H9 (cell line): ENCODE measurements around the gene ERP27. TPM values are rescaled to one million over a fixed set of nuclear protein-coding genes. Genes with fewer than 3 reads are reported as not detected.

ENCODE experiments used
- DNase-seq: peaks from one replicate; pipeline ENCODE4 v3.0.0-alpha.2; 2017
- H2AFZ ChIP-seq: one replicate; pipeline ENCODE4 v1.6.1; 2013; ENCODE audit warnings: mild to moderate bottlenecking, low read length, control low read depth, moderate library complexity
- H2AK5ac ChIP-seq: 2 replicates; pipeline ENCODE4 v1.6.1; 2013; ENCODE audit warnings: low read length, control low read depth, mixed read lengths; ENCODE audit not compliant: insufficient read length
- H2BK120ac ChIP-seq: one replicate; pipeline ENCODE4 v1.6.1; 2013; ENCODE audit warnings: low read depth, mild to moderate bottlenecking, low read length, control low read depth, inconsistent platforms; ENCODE audit not compliant: poor library complexity, severe bottlenecking
- H2BK12ac ChIP-seq: 2 replicates; pipeline ENCODE4 v1.6.1; 2013; ENCODE audit warnings: low read length, control low read depth, mixed read lengths, low read depth; ENCODE audit not compliant: insufficient read length
- H2BK15ac ChIP-seq: 2 replicates; pipeline ENCODE4 v1.6.1; 2013; ENCODE audit warnings: low read depth, low read length, control low read depth
- H2BK20ac ChIP-seq: one replicate; pipeline ENCODE4 v1.6.1; 2013; ENCODE audit warnings: low read depth, mild to moderate bottlenecking, low read length, control low read depth, inconsistent platforms; ENCODE audit not compliant: poor library complexity, severe bottlenecking
- H2BK5ac ChIP-seq: 2 replicates; pipeline ENCODE4 v1.6.1; 2013; ENCODE audit warnings: low read length, control low read depth, mixed read lengths; ENCODE audit not compliant: insufficient read length
- H3K14ac ChIP-seq: 2 replicates; pipeline ENCODE4 v1.6.1; 2013; ENCODE audit warnings: low read length, control low read depth; ENCODE audit not compliant: insufficient read depth
- H3K18ac ChIP-seq: 2 replicates; pipeline ENCODE4 v1.6.1; 2013; ENCODE audit warnings: low read depth, mild to moderate bottlenecking, mixed read lengths, low read length, control low read depth; ENCODE audit not compliant: insufficient read length
- H3K23ac ChIP-seq: 2 replicates; pipeline ENCODE4 v1.6.1; 2013; ENCODE audit warnings: low read length, control low read depth, mixed read lengths, low read depth; ENCODE audit not compliant: insufficient read length
- H3K23me2 ChIP-seq: 2 replicates; pipeline ENCODE4 v1.6.1; 2013; ENCODE audit warnings: low read depth, mild to moderate bottlenecking, mixed read lengths, low read length, control low read depth; ENCODE audit not compliant: insufficient read length, poor library complexity, severe bottlenecking
- H3K27ac ChIP-seq: 2 replicates; pipeline ENCODE4 v1.5.1; 2013; ENCODE audit warnings: low read length, control low read depth, mixed read lengths, low read depth; ENCODE audit not compliant: insufficient read length
- H3K27me3 ChIP-seq: 2 replicates; pipeline ENCODE4 v1.6.1; 2013; ENCODE audit warnings: low read length, control low read depth, inconsistent platforms; ENCODE audit not compliant: insufficient read depth
- H3K4ac ChIP-seq: 2 replicates; pipeline ENCODE4 v1.6.1; 2013; ENCODE audit warnings: low read depth, mild to moderate bottlenecking, control low read depth, inconsistent platforms, low read length, moderate library complexity
- H3K4me1 ChIP-seq: 2 replicates; pipeline ENCODE4 v1.6.1; 2013; ENCODE audit warnings: low read length, control low read depth, inconsistent platforms; ENCODE audit not compliant: insufficient read depth
- H3K4me2 ChIP-seq: 2 replicates; pipeline ENCODE4 v1.6.1; 2013; ENCODE audit warnings: low read length, control low read depth, mixed read lengths; ENCODE audit not compliant: insufficient read length, insufficient read depth
- H3K56ac ChIP-seq: 2 replicates; pipeline ENCODE4 v1.6.1; 2013; ENCODE audit warnings: low read depth, mild to moderate bottlenecking, mixed read lengths, low read length, control low read depth; ENCODE audit not compliant: insufficient read length
- H3K79me1 ChIP-seq: 2 replicates; pipeline ENCODE4 v1.6.1; 2013; ENCODE audit warnings: low read depth, mild to moderate bottlenecking, moderate library complexity, low read length, control low read depth, inconsistent platforms; ENCODE audit not compliant: insufficient read depth, poor library complexity, severe bottlenecking
- H3K79me2 ChIP-seq: 2 replicates; pipeline ENCODE4 v1.6.1; 2013; ENCODE audit warnings: low read length, control low read depth, inconsistent platforms; ENCODE audit not compliant: insufficient read depth
- H3K9ac ChIP-seq: 2 replicates; pipeline ENCODE4 v1.6.1; 2013; ENCODE audit warnings: low read length, control low read depth, mixed read lengths; ENCODE audit not compliant: insufficient read length; ENCODE audit errors: extremely low read depth
- H3K9me3 ChIP-seq: one replicate; pipeline ENCODE4 v1.6.1; 2013; ENCODE audit warnings: low read depth, low read length, inconsistent platforms; ENCODE audit not compliant: control insufficient read depth
- H3T11ph ChIP-seq: one replicate; pipeline ENCODE4 v1.6.1; 2013; ENCODE audit warnings: mild to moderate bottlenecking, low read length, control low read depth, inconsistent platforms
- H4K20me1 ChIP-seq: one replicate; pipeline ENCODE4 v1.6.1; 2013; ENCODE audit not compliant: control insufficient read depth, insufficient read length, insufficient read depth
- H4K5ac ChIP-seq: 2 replicates; pipeline ENCODE4 v1.6.1; 2013; ENCODE audit warnings: low read depth, mild to moderate bottlenecking, mixed read lengths, low read length, control low read depth; ENCODE audit not compliant: insufficient read length
- H4K8ac ChIP-seq: replicated peaks from 2 replicates; pipeline ENCODE4 v1.6.1; 2013; ENCODE audit warnings: low read length, control low read depth, mixed read lengths, low read depth; ENCODE audit not compliant: insufficient read length
- H4K91ac ChIP-seq: 2 replicates; pipeline ENCODE4 v1.6.1; 2013; ENCODE audit warnings: low read depth, mild to moderate bottlenecking, moderate library complexity, mixed read lengths, low read length, control low read depth; ENCODE audit not compliant: insufficient read length
- H3K27ac Mint-ChIP-seq, 3 experiments: 2 replicates in 2 of 3; 3 replicates in 1 of 3; pipeline ENCODE4 v1.8.0; 2020 to 2021; ENCODE audit warnings: mixed read lengths in 3 of 3, mild to moderate bottlenecking in 1 of 3, moderate library complexity in 1 of 3
- H3K27me3 Mint-ChIP-seq: 2 replicates; pipeline ENCODE4 v1.8.0; 2021; ENCODE audit warnings: low read depth, mild to moderate bottlenecking, moderate library complexity, mixed read lengths
- H3K36me3 Mint-ChIP-seq, 3 experiments: 2 replicates in 2 of 3; 3 replicates in 1 of 3; pipeline ENCODE4 v1.8.0; 2020 to 2021; ENCODE audit warnings: low read depth in 3 of 3, mixed read lengths in 3 of 3; ENCODE audit not compliant: insufficient read depth in 1 of 3
- H3K4me1 Mint-ChIP-seq, 2 experiments: 2 replicates each; pipeline ENCODE4 v1.8.0; 2020; ENCODE audit warnings: mixed read lengths in 2 of 2
- H3K4me3 Mint-ChIP-seq, 2 experiments: 2 replicates in 1 of 2; 3 replicates in 1 of 2; pipeline ENCODE4 v1.8.0; 2020 to 2021; ENCODE audit warnings: mild to moderate bottlenecking in 2 of 2, mixed read lengths in 2 of 2, moderate library complexity in 1 of 2
- H3K9me3 Mint-ChIP-seq, 2 experiments: 2 replicates in 1 of 2; 3 replicates in 1 of 2; pipeline ENCODE4 v1.8.0; 2020; ENCODE audit warnings: mild to moderate bottlenecking in 2 of 2, mixed read lengths in 2 of 2, moderate library complexity in 1 of 2
- WGBS: extraction: QIAGEN DNeasy Blood & Tissue Kit; methylation state at CpG from one replicate; pipeline ENCODE4 v1.1.7; 2013; ENCODE audit warnings: missing lambda C conversion rate, low lambda C conversion rate, mixed read lengths; ENCODE audit not compliant: insufficient read length; ENCODE audit errors: extremely low coverage; 5-methylcytosine and 5-hydroxymethylcytosine counted together
- total RNA-seq: library from RNA; stranded (reverse); gene quantifications from 2 replicates; pipeline ENCODE4 v1.2.1, GENCODE V29; 2021
- TF ChIP-seq, protein P1 (sequence below): fragments of 200-600 bp; sonication (generic); conservative IDR thresholded peaks from 3 replicates; pipeline ENCODE4 v1.8.0; 2021; ENCODE audit warnings: antibody characterized with exemption, mild to moderate bottlenecking

Gene ERP27
- total RNA-seq, 1 experiment from 2014 or later: not detected

DNA sequence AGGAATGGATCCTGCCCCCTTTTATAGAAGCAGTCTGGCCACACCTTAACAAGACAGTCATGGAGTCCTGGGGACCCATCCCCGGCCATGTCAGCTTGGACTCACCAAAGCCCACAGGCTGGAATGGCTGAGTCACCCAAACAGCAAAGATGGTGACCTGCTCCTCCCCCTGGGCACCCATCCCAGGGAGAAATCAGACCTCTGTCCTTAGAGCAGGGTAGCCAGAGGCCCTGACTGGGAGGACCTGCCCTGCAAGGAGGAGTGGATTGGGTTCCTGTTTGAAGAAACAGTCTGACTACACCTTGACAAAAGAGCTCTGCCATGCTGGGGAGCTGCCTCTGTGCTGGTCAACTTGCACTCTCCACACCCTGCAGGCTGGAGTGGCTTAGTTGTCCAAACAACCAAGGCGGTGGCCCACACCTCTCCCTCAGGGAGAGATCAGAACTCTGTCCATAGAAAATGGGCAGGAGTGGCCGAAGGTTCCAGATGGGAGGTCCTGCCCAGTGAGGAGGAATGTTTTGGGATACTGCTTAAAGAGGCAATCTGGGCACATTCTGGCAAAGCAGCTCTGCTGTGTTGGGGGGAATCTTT is 69.3 kb downstream of the ERP27 start:
- no CpG with 5 or more reads among the region's 3 CpGs for WGBS
- Histone ChIP-seq H3K79me2 (no peaks in the 10 kb centered on the region), H3K14ac (no peak overlapping the region), H2BK20ac (no peak overlapping the region), H3K18ac (no peak overlapping the region), H3K23me2 (no peaks in the 10 kb centered on the region), H2BK15ac (no peak overlapping the region), H4K5ac (no peak overlapping the region), H3K9me3 (no peaks in the 10 kb centered on the region), H3T11ph (no peak overlapping the region), H3K23ac (no peak overlapping the region), H3K4me1 (no peaks in the 10 kb centered on the region), H3K27ac (no peak overlapping the region), H4K8ac (no peak overlapping the region), H2AK5ac (no peak overlapping the region), H4K20me1 (no peaks in the 10 kb centered on the region), H2BK5ac (no peak overlapping the region), H2BK12ac (no peak overlapping the region), H4K91ac (no peak overlapping the region), H2AFZ (no peak overlapping the region), H3K79me1 (no peaks in the 10 kb centered on the region), H2BK120ac (no peak overlapping the region), H3K27me3 (no peaks in the 10 kb centered on the region), H3K4ac (no peak overlapping the region), H3K9ac (no peak overlapping the region), H3K56ac (no peak overlapping the region), H3K4me2 (no peak overlapping the region)
- no peak for DNase-seq
- no peak overlapping the region for H3K4me3 Mint-ChIP-seq
- H3K4me1 Mint-ChIP-seq: no peaks in the 10 kb centered on the region
- peaks cover 22 to 24% of the 10 kb centered on the region in 2 experiments for H3K9me3 Mint-ChIP-seq
- peak overlapping the region in 1 of 3 experiments; percentile 68; a peak in 1 of 7 replicates for H3K27ac Mint-ChIP-seq
- TF ChIP-seq, protein P1, sequence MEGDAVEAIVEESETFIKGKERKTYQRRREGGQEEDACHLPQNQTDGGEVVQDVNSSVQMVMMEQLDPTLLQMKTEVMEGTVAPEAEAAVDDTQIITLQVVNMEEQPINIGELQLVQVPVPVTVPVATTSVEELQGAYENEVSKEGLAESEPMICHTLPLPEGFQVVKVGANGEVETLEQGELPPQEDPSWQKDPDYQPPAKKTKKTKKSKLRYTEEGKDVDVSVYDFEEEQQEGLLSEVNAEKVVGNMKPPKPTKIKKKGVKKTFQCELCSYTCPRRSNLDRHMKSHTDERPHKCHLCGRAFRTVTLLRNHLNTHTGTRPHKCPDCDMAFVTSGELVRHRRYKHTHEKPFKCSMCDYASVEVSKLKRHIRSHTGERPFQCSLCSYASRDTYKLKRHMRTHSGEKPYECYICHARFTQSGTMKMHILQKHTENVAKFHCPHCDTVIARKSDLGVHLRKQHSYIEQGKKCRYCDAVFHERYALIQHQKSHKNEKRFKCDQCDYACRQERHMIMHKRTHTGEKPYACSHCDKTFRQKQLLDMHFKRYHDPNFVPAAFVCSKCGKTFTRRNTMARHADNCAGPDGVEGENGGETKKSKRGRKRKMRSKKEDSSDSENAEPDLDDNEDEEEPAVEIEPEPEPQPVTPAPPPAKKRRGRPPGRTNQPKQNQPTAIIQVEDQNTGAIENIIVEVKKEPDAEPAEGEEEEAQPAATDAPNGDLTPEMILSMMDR: no peak
- peaks cover 9 to 13% (median 9%) of the 10 kb centered on the region in 3 experiments; a peak in 6 of 7 replicates for H3K36me3 Mint-ChIP-seq
- H3K27me3 Mint-ChIP-seq: peaks cover 4% of the 10 kb centered on the region

Other genes with a start within 250 kb of the ERP27 start
- gene GUCY2C, start 241.9 kb downstream of the ERP27 start, total RNA-seq: 1.3 and 1.9 TPM in 2 replicates
- gene WBP11, start 135.1 kb downstream of the ERP27 start, total RNA-seq: 108 TPM in 2 replicates
- 1.6 and 1.9 TPM in 2 replicates for gene C12orf60, start 134.9 kb downstream of the ERP27 start, total RNA-seq
- not detected in 2 replicates for gene SMCO3, start 124.4 kb downstream of the ERP27 start, total RNA-seq
- gene ART4, start 95.0 kb downstream of the ERP27 start, total RNA-seq: not detected in 2 replicates
- not detected in 2 replicates for gene MGP, start 52.7 kb downstream of the ERP27 start, total RNA-seq
- gene ARHGDIB, start 23.1 kb upstream of the ERP27 start, total RNA-seq: 0.29 and 0.44 TPM in 2 replicates
- not detected in 2 replicates for gene PDE6H, start 34.5 kb upstream of the ERP27 start, total RNA-seq